Ovary (tissue), 3 donors: ENCODE results near the gene GMEB2.

ENCODE experiments used
- EP300 ChIP-seq: sonication (generic); formaldehyde crosslinking; IDR thresholded peaks from one replicate; pipeline ENCODE4 v1.6.1; 2017; ENCODE audit warnings: antibody characterized with exemption
- POLR2A ChIP-seq: fragments of 450-650 bp; IDR thresholded peaks from one replicate; pipeline ENCODE4 v1.6.1; 2017; ENCODE audit warnings: antibody characterized with exemption, mild to moderate bottlenecking, moderate library complexity
- TF ChIP-seq, protein P1 (sequence below), 3 donors: fragments of 450-650 bp in 2 of 3; fragments of 200-600 bp in 1 of 3; IDR thresholded peaks; one replicate each; pipeline versions ENCODE4 v1.5.1 to v1.8.0; 2016 to 2022; ENCODE audit warnings: antibody characterized with exemption in 3 of 3, mild to moderate bottlenecking in 1 of 3
- donor health status: DM: no; HTN: no; CAD: no.

DNA sequence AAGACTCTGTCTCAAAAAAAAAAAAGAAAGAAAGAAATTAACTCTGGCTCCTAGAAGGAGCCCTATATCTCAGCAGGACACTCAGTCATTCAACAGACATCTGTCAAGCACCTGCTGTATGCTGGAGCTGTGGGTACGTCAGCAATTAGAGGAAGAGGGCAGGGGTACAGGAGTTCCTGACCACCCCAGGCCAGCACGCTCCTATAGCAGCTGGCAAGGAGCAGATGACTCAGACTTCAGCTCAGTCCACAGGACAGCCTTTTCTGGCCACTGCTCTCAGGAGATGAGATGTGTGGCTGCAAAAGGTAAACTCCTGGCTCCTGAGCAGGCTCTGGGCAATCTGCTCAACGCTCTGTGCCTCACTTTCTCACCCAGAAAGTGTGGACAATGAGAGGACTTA lies 29.6 kb upstream of the GMEB2 start:
- TF ChIP-seq, protein P1, sequence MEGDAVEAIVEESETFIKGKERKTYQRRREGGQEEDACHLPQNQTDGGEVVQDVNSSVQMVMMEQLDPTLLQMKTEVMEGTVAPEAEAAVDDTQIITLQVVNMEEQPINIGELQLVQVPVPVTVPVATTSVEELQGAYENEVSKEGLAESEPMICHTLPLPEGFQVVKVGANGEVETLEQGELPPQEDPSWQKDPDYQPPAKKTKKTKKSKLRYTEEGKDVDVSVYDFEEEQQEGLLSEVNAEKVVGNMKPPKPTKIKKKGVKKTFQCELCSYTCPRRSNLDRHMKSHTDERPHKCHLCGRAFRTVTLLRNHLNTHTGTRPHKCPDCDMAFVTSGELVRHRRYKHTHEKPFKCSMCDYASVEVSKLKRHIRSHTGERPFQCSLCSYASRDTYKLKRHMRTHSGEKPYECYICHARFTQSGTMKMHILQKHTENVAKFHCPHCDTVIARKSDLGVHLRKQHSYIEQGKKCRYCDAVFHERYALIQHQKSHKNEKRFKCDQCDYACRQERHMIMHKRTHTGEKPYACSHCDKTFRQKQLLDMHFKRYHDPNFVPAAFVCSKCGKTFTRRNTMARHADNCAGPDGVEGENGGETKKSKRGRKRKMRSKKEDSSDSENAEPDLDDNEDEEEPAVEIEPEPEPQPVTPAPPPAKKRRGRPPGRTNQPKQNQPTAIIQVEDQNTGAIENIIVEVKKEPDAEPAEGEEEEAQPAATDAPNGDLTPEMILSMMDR (IDR thresholded peaks at IDR 0.05) = no peak
- TF ChIP-seq POLR2A (no peak), EP300 (no peak)
